GM18873 (cell line): ENCODE results near the gene DCAF11.

ENCODE experiments used
- ATAC-seq: cut with Tn5 transposase; IDR thresholded peaks from one replicate; pipeline ENCODE4 v1.9.1; 2021; ENCODE audit warnings: mild to moderate bottlenecking, moderate library complexity, moderate number of reproducible peaks; ENCODE audit not compliant: unreplicated experiment, low FRiP score

The DCAF11 gene

GRCh38 chr14:24151404-24152080 lies 37.0 kb downstream of the DCAF11 start:
- ATAC-seq, result no peak

GRCh38 chr14:24155100-24155499 lies 40.5 kb downstream of the DCAF11 start:
- ATAC-seq, result no peak

GRCh38 chr14:24156840-24157239 lies 42.3 kb downstream of the DCAF11 start:
- no peak for ATAC-seq

GRCh38 chr14:24157331-24157730 lies 42.8 kb downstream of the DCAF11 start:
- no peak for ATAC-seq

- no peak for ATAC-seq
Measured at GRCh38 chr14:24159777-24160498, 45.4 kb downstream of the DCAF11 start.

GRCh38 chr14:24160499-24160849 lies 45.9 kb downstream of the DCAF11 start:
- peak; percentile 3 for ATAC-seq

GRCh38 chr14:24160850-24161804 lies 46.5 kb downstream of the DCAF11 start, which contains the start of gene IRF9:
IRF9 (plus strand) TSS chr14:24161265; CDS start chr14:24162145, 880 bp downstream.
- ATAC-seq, result peak; percentile 66

GRCh38 chr14:24162093-24162492 lies 47.5 kb downstream of the DCAF11 start:
- no peak for ATAC-seq

GRCh38 chr14:24164518-24164991 lies 50.0 kb downstream of the DCAF11 start:
- ATAC-seq, result no peak

- no peak for ATAC-seq
Measured at GRCh38 chr14:24165785-24166184, 51.2 kb downstream of the DCAF11 start.

- ATAC-seq, result no peak
Measured at GRCh38 chr14:24167469-24168114, 53.0 kb downstream of the DCAF11 start.

- ATAC-seq, result peak; percentile 76
Measured at GRCh38 chr14:24171422-24172260, 57.1 kb downstream of the DCAF11 start, which contains the start of gene REC8. REC8 (plus strand) TSS chr14:24172080; CDS start chr14:24172553, 473 bp downstream.

- ATAC-seq, result no peak
Measured at GRCh38 chr14:24172261-24172860, 57.8 kb downstream of the DCAF11 start.

GRCh38 chr14:24172871-24173281 lies 58.3 kb downstream of the DCAF11 start:
- no peak for ATAC-seq
